ENCODE results near the gene IL12RB2. TPM values are rescaled to one million over a fixed set of nuclear protein-coding genes. Genes with fewer than 3 reads are reported as not detected.

IL12RB2 gene
- polyA plus RNA-seq, 3 donors: not detected

GRCh38 chr1:67322442-67322841, 14.8 kb downstream of the IL12RB2 start:
- no peak for TF ChIP-seq CTCF (IDR thresholded peaks at IDR 0.05)
- no peak overlapping the region for H3K9ac ChIP-seq (ENCODE audit: insufficient read depth, low read length, poor library complexity, severe bottlenecking)
- no peak overlapping the region for H3K27ac ChIP-seq (ENCODE audit: low read depth in 1 of 2, low read length in 2 of 2)
- Mint-ChIP-seq H3K9me3 (peaks cover 0 to 2% (median 0%) of the 10 kb centered on the region in 7 donors), H3K27ac (no peak overlapping the region), H3K4me3 (no peak overlapping the region), H3K4me1 (no peaks in the 10 kb centered on the region), H3K27me3 (ENCODE audit: low read depth in 3 of 3) (peaks cover 0 to 2% (median 0%) of the 10 kb centered on the region in 3 donors), H3K36me3 (no peaks in the 10 kb centered on the region)
- H2AFZ ChIP-seq (ENCODE audit: insufficient read depth, low read depth, low read length, poor library complexity, severe bottlenecking): no peak overlapping the region
- H4K20me1 ChIP-seq (ENCODE audit: insufficient read depth, low read length): no peaks in the 10 kb centered on the region
- no peaks in the 10 kb centered on the region for H3K4me1 ChIP-seq (ENCODE audit: control insufficient read depth in 1 of 2, insufficient read depth in 2 of 2, low read length in 2 of 2)
- no peaks in the 10 kb centered on the region for H3K79me2 ChIP-seq (ENCODE audit: insufficient read depth, low read length)
- no peaks in the 10 kb centered on the region for H3K9me3 ChIP-seq (replicated peaks in 1 of 2; ENCODE audit: control insufficient read depth in 1 of 2, insufficient read depth in 1 of 2, low read length in 2 of 2)
- H3K4me3 ChIP-seq (replicated peaks in 1 of 3; ENCODE audit: low read depth in 2 of 3, low read length in 3 of 3): no peak overlapping the region
- no peak for DNase-seq
- WGBS (ENCODE audit: insufficient coverage): 100% methylated on average over 1 of the region's 1 CpG
- H3K27me3 ChIP-seq (ENCODE audit: control insufficient read depth in 2 of 2, insufficient read depth in 2 of 2, low read length in 2 of 2): no peaks in the 10 kb centered on the region
- H3K36me3 ChIP-seq (replicated peaks in 1 of 2; ENCODE audit: control insufficient read depth in 1 of 2, insufficient read depth in 2 of 2, low read length in 2 of 2): no peaks in the 10 kb centered on the region
- H3K4me2 ChIP-seq (replicated peaks; ENCODE audit: extremely low read depth, low read length, poor library complexity, severe bottlenecking): no peak overlapping the region
- intact Hi-C loops (cut with micrococcal nuclease): no loop called here

GRCh38 chr1:67323087-67323486, 15.4 kb downstream of the IL12RB2 start:
- no peak overlapping the region for H3K4me2 ChIP-seq (replicated peaks; ENCODE audit: extremely low read depth, low read length, poor library complexity, severe bottlenecking)
- no peaks in the 10 kb centered on the region for H3K27me3 ChIP-seq (ENCODE audit: control insufficient read depth in 2 of 2, insufficient read depth in 2 of 2, low read length in 2 of 2)
- H2AFZ ChIP-seq (ENCODE audit: insufficient read depth, low read depth, low read length, poor library complexity, severe bottlenecking): no peak overlapping the region
- no peaks in the 10 kb centered on the region for H4K20me1 ChIP-seq (ENCODE audit: insufficient read depth, low read length)
- H3K36me3 ChIP-seq (replicated peaks in 1 of 2; ENCODE audit: control insufficient read depth in 1 of 2, insufficient read depth in 2 of 2, low read length in 2 of 2): no peaks in the 10 kb centered on the region
- H3K27me3 Mint-ChIP-seq (ENCODE audit: low read depth in 3 of 3): peaks cover 0 to 2% (median 0%) of the 10 kb centered on the region in 3 donors
- no peak overlapping the region for H3K27ac ChIP-seq (ENCODE audit: low read depth in 1 of 2, low read length in 2 of 2)
- H3K9me3 ChIP-seq (replicated peaks in 1 of 2; ENCODE audit: control insufficient read depth in 1 of 2, insufficient read depth in 1 of 2, low read length in 2 of 2): no peaks in the 10 kb centered on the region
- TF ChIP-seq CTCF (IDR thresholded peaks at IDR 0.05): no peak
- H3K27ac Mint-ChIP-seq: no peak overlapping the region
- WGBS (ENCODE audit: insufficient coverage): no CpG with 5 or more reads among the region's 3 CpGs
- no peaks in the 10 kb centered on the region for H3K36me3 Mint-ChIP-seq
- no peak overlapping the region for H3K9ac ChIP-seq (ENCODE audit: insufficient read depth, low read length, poor library complexity, severe bottlenecking)
- H3K4me1 Mint-ChIP-seq: no peaks in the 10 kb centered on the region
- no peaks in the 10 kb centered on the region for H3K4me1 ChIP-seq (ENCODE audit: control insufficient read depth in 1 of 2, insufficient read depth in 2 of 2, low read length in 2 of 2)
- intact Hi-C loops (cut with micrococcal nuclease): no loop called here
- H3K4me3 Mint-ChIP-seq: no peak overlapping the region
- H3K9me3 Mint-ChIP-seq: peaks cover 0 to 2% (median 0%) of the 10 kb centered on the region in 7 donors
- no peak for DNase-seq
- H3K4me3 ChIP-seq (replicated peaks in 1 of 3; ENCODE audit: low read depth in 2 of 3, low read length in 3 of 3): no peak overlapping the region
- no peaks in the 10 kb centered on the region for H3K79me2 ChIP-seq (ENCODE audit: insufficient read depth, low read length)
